ENCODE measurements around the gene DOCK1. TPM values are rescaled to one million over a fixed set of nuclear protein-coding genes. Genes with fewer than 3 reads are reported as not detected.

The DOCK1 gene
- polyA plus RNA-seq, 1 experiment, result 37.9 TPM

- POLR2A ChIA-PET, result interaction anchor here (0.6 kb wide), 1 partner anchor 1742 kb away, joined by 3 read pairs; no protein-coding TSS in a partner anchor
- CTCF ChIA-PET, result interaction anchor here (0.6 kb wide), 1 partner anchor 672 kb away, joined by 3 read pairs; no protein-coding TSS in a partner anchor
- no peak for DNase-seq (ENCODE audit: low read depth, low spot score)
- TF ChIP-seq CTCF (IDR thresholded peaks at IDR 0.05; ENCODE audit: low read depth, low read length), result no peak
- Histone ChIP-seq H3K4me3 (ENCODE audit: low read depth, low read length) (no peak overlapping the region), H3K27ac (ENCODE audit: low read depth, low read length) (no peak overlapping the region), H3K9me3 (ENCODE audit: control insufficient read depth, insufficient read depth, low read length) (no peaks in the 10 kb centered on the region), H3K27me3 (ENCODE audit: control insufficient read depth, insufficient read depth, low read length) (no peaks in the 10 kb centered on the region)
Observed at GRCh38 chr10:127044186-127044585, 139.0 kb downstream of the DOCK1 start.

DNA sequence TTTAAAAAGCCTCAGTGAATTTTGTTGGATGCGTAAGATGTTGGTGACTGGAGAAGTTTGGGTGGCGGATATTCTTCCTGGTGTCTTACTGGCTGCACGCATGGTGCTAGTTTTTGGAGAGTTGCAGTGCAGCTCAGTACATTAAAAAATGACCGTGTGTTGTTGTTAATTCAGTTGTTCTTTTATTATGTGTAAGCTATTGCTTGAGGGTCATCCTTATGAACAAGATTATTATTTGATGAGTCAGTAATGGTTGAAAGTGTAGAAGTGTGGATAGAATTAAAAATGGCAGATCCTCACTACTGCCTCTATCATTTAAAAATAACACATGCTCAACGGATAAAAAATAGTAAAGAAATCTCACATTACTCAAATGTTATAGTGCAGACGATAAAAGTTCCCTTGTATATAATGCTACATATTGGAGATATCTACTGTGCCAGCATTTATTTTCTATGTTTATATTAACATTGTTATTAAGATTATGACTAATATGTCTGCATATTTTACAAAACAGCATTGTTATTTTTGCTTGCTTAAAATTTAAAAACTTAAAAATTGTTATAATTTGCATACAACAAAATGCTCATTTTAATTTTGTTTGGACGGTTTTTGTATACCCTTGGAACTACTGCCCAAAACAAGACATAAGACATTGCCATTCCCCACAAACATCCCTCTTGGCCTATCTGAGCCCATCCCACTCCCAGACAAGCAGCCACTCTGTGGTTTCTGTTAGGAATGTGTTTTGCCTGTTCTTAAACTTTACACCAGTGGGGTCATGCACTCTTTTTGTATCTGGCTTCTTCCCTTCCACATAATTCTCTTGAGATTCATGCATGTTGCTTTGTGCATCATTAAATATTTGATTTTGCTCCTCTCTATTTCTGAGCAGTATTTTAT lies 142.0 kb downstream of the DOCK1 start:
- Histone ChIP-seq H3K4me3 (ENCODE audit: low read depth, low read length) (no peak overlapping the region), H3K27me3 (ENCODE audit: control insufficient read depth, insufficient read depth, low read length) (no peaks in the 10 kb centered on the region), H3K27ac (ENCODE audit: low read depth, low read length) (peak overlapping the region; percentile 47), H3K9me3 (ENCODE audit: control insufficient read depth, insufficient read depth, low read length) (no peaks in the 10 kb centered on the region)
- POLR2A ChIA-PET, result no interaction called here
- DNase-seq (ENCODE audit: low read depth, low spot score), result no peak
- TF ChIP-seq CTCF (IDR thresholded peaks at IDR 0.05; ENCODE audit: low read depth, low read length), result no peak
- CTCF ChIA-PET, result interaction anchor here (0.6 to 0.7 kb wide), 2 partner anchors 810 to 1113 kb away, joined by 4 to 7 read pairs; no protein-coding TSS in a partner anchor

DNA sequence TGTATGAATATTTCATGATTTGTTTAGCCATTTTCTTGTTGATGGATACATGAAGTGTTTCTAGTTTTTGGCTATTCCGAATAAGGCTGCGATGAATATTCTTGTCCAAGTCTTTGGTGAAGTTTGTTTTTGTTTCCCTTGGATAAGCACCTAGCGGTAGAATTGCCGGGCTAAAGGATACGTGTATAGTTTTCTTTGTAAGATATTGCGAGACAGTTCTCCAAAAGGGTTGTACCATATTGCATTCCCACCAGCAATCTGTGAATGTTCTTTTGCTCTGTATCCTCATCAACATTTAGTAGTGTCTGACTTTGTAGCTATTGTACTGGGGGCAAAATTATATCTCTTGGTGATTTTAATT lies 142.6 kb downstream of the DOCK1 start:
- POLR2A ChIA-PET, result no interaction called here

GRCh38 chr10:127048630-127049029 lies 143.4 kb downstream of the DOCK1 start:
- no peak for TF ChIP-seq CTCF (IDR thresholded peaks at IDR 0.05; ENCODE audit: low read depth, low read length)
- ChIA-PET POLR2A (no interaction called here), CTCF (no interaction called here)
- H3K27ac ChIP-seq (ENCODE audit: low read depth, low read length), result no peak overlapping the region
- H3K27me3 ChIP-seq (ENCODE audit: control insufficient read depth, insufficient read depth, low read length), result no peaks in the 10 kb centered on the region
- no peak overlapping the region for H3K4me3 ChIP-seq (ENCODE audit: low read depth, low read length)
- no peak for DNase-seq (ENCODE audit: low read depth, low spot score)
- no peaks in the 10 kb centered on the region for H3K9me3 ChIP-seq (ENCODE audit: control insufficient read depth, insufficient read depth, low read length)

More for the DNA sequence above, 142.6 kb downstream of the DOCK1 start:
- Histone ChIP-seq H3K27ac (ENCODE audit: low read depth, low read length) (no peak overlapping the region), H3K9me3 (ENCODE audit: control insufficient read depth, insufficient read depth, low read length) (no peaks in the 10 kb centered on the region), H3K4me3 (ENCODE audit: low read depth, low read length) (no peak overlapping the region), H3K27me3 (ENCODE audit: control insufficient read depth, insufficient read depth, low read length) (no peaks in the 10 kb centered on the region)
- CTCF ChIA-PET, result no interaction called here
- no peak; the same call in 1 of the 2 replicates for TF ChIP-seq CTCF (IDR thresholded peaks at IDR 0.05; ENCODE audit: low read depth, low read length)
- no peak for DNase-seq (ENCODE audit: low read depth, low spot score)

DNA sequence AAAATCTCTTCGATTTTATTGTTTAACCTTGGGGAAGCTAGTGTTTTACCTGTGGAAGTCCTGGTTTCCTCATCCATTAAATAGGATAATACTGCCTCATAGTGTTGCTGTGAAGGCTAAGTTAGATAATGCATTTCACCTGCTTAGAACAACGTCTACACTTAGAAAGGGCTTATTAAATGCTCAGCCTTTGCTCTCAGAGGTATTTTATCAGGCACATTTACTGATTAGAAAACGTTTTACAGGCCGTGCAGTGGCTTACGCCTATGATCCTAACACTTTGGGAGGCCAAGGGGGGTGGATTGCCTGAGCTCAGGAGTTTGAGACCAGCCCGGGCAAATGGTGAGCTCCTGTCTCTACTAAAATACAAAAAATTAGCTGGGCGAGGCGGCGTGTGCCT lies 146.8 kb downstream of the DOCK1 start:
- POLR2A ChIA-PET, result no interaction called here
- DNase-seq (ENCODE audit: low read depth, low spot score), result no peak
- Histone ChIP-seq H3K9me3 (ENCODE audit: control insufficient read depth, insufficient read depth, low read length) (no peaks in the 10 kb centered on the region), H3K27ac (ENCODE audit: low read depth, low read length) (no peak overlapping the region), H3K4me3 (ENCODE audit: low read depth, low read length) (no peak overlapping the region), H3K27me3 (ENCODE audit: control insufficient read depth, insufficient read depth, low read length) (no peaks in the 10 kb centered on the region)
- CTCF ChIA-PET, result no interaction called here
- TF ChIP-seq CTCF (IDR thresholded peaks at IDR 0.05; ENCODE audit: low read depth, low read length), result no peak

Data from AG04450 (cell line).